Measurements from ENCODE around the gene CACNA1I. TPM values are rescaled to one million over a fixed set of nuclear protein-coding genes. Genes with fewer than 3 reads are reported as not detected.

The CACNA1I gene
- total RNA-seq, 2 experiments from 2014 or later: 0.07 to 0.09 TPM

- intact Hi-C loops (cut with micrococcal nuclease): no loop called here
- H3K27ac Mint-ChIP-seq: no peak overlapping the region
- POLR2A ChIA-PET: interaction anchor here (0.6 kb wide), 1 partner anchor 476 kb away, joined by 4 read pairs; no protein-coding TSS in a partner anchor
Measured at GRCh38 chr22:39721206-39722031, 150.9 kb downstream of the CACNA1I start.

GRCh38 chr22:39722032-39722325 lies 151.4 kb downstream of the CACNA1I start:
- H3K36me3 Mint-ChIP-seq (ENCODE audit: low read depth): no peaks in the 10 kb centered on the region
- H3K27me3 Mint-ChIP-seq: no peaks in the 10 kb centered on the region
- H3K4me3 Mint-ChIP-seq: no peak overlapping the region
- DNase-seq (no peak), ATAC-seq (no peak)
- H3K4me1 Mint-ChIP-seq (ENCODE audit: low read depth): no peaks in the 10 kb centered on the region
- H3K27ac Mint-ChIP-seq: no peak overlapping the region
- no peak for TF ChIP-seq CTCF (IDR thresholded peaks at IDR 0.05)
- H3K9me3 Mint-ChIP-seq: no peaks in the 10 kb centered on the region
- ChIA-PET POLR2A (no interaction called here), CTCF (no interaction called here)
- intact Hi-C loops (cut with micrococcal nuclease): no loop called here

More at GRCh38 chr22:39721206-39722031, 150.9 kb downstream of the CACNA1I start:
- Mint-ChIP-seq H3K4me3 (no peak overlapping the region), H3K4me1 (ENCODE audit: low read depth) (no peaks in the 10 kb centered on the region), H3K9me3 (no peaks in the 10 kb centered on the region), H3K36me3 (ENCODE audit: low read depth) (no peaks in the 10 kb centered on the region), H3K27me3 (no peaks in the 10 kb centered on the region)
- TF ChIP-seq CTCF (IDR thresholded peaks at IDR 0.05): no peak
- ATAC-seq (no peak), DNase-seq (no peak)
- CTCF ChIA-PET: no interaction called here

- no peak for TF ChIP-seq CTCF (IDR thresholded peaks at IDR 0.05)
- no peaks in the 10 kb centered on the region for H3K4me1 Mint-ChIP-seq (ENCODE audit: low read depth)
- no peak for ATAC-seq
Measured at GRCh38 chr22:39722501-39722900, 151.9 kb downstream of the CACNA1I start.

GRCh38 chr22:39723463-39723862 lies 152.9 kb downstream of the CACNA1I start:
- H3K27ac Mint-ChIP-seq: no peak overlapping the region

More at GRCh38 chr22:39722501-39722900, 151.9 kb downstream of the CACNA1I start:
- no peak overlapping the region for H3K27ac Mint-ChIP-seq
- no peaks in the 10 kb centered on the region for H3K27me3 Mint-ChIP-seq
- H3K4me3 Mint-ChIP-seq: no peak overlapping the region
- ChIA-PET CTCF (no interaction called here), POLR2A (no interaction called here)
- no peaks in the 10 kb centered on the region for H3K9me3 Mint-ChIP-seq
- no peaks in the 10 kb centered on the region for H3K36me3 Mint-ChIP-seq (ENCODE audit: low read depth)
- no peak for DNase-seq
- intact Hi-C loops (cut with micrococcal nuclease): no loop called here

More at GRCh38 chr22:39723463-39723862, 152.9 kb downstream of the CACNA1I start:
- no peak for DNase-seq
- POLR2A ChIA-PET: no interaction called here
- CTCF ChIA-PET: no interaction called here
- no peak for TF ChIP-seq CTCF (IDR thresholded peaks at IDR 0.05)
- no peak overlapping the region for H3K4me3 Mint-ChIP-seq
- intact Hi-C loops (cut with micrococcal nuclease): no loop called here
- H3K9me3 Mint-ChIP-seq: no peaks in the 10 kb centered on the region
- H3K36me3 Mint-ChIP-seq (ENCODE audit: low read depth): no peaks in the 10 kb centered on the region
- H3K4me1 Mint-ChIP-seq (ENCODE audit: low read depth): no peaks in the 10 kb centered on the region
- no peak for ATAC-seq
- H3K27me3 Mint-ChIP-seq: no peaks in the 10 kb centered on the region

Data from activated CD8-positive, alpha-beta T cell treated with anti-CD3 and anti-CD28 coated beads for 36 hours (primary cell).